ENCODE results near the gene OR6B2.

OR6B2 gene

GRCh38 chr2:240030379-240031094 lies at the start of gene OR6B2:
Gene OR6B2 (minus strand): TSS chr2:240030429. CDS start chr2:240030429, 0 bp downstream.
- H3K9ac ChIP-seq (ENCODE audit: low read length in 2 of 2): no peak within 1 kb of the TSS
- H3K27ac ChIP-seq (ENCODE audit: low read length): no peak within 1 kb of the TSS
- H3K4me3 ChIP-seq (ENCODE audit: low read length in 2 of 2): no peak within 1 kb of the TSS
- H3K27me3 ChIP-seq (ENCODE audit: control insufficient read depth in 1 of 2, insufficient read depth in 2 of 2, low read length in 2 of 2): peaks cover 2 to 3% of the 10 kb centered on the region in 2 donors
- no peaks in the 10 kb centered on the region for H3K36me3 ChIP-seq (ENCODE audit: control insufficient read depth in 2 of 2, insufficient read depth in 2 of 2, low read length in 2 of 2)
- no peaks in the 10 kb centered on the region for H3K4me1 ChIP-seq (ENCODE audit: control insufficient read depth, insufficient read depth, low read length)
- peaks cover 0 to 4% of the 10 kb centered on the region in 2 donors for H3K9me3 ChIP-seq (ENCODE audit: control insufficient read depth in 2 of 2, low read length in 2 of 2)

- Histone ChIP-seq H3K9me3 (ENCODE audit: control insufficient read depth in 2 of 2, low read length in 2 of 2) (peaks cover 6 to 8% of the 10 kb centered on the region in 2 donors), H3K9ac (ENCODE audit: low read length in 2 of 2) (no peak overlapping the region), H3K4me1 (ENCODE audit: control insufficient read depth, insufficient read depth, low read length) (no peaks in the 10 kb centered on the region)
Measured at GRCh38 chr2:240078631-240079030, 48.4 kb upstream of the OR6B2 start.

GRCh38 chr2:240077442-240077841 lies 47.2 kb upstream of the OR6B2 start:
- Histone ChIP-seq H3K27me3 (ENCODE audit: control insufficient read depth in 1 of 2, insufficient read depth in 2 of 2, low read length in 2 of 2) (no peaks in the 10 kb centered on the region), H3K4me3 (ENCODE audit: low read length in 2 of 2) (no peak overlapping the region), H3K4me1 (ENCODE audit: control insufficient read depth, insufficient read depth, low read length) (no peaks in the 10 kb centered on the region), H3K9me3 (ENCODE audit: control insufficient read depth in 2 of 2, low read length in 2 of 2) (peaks cover 6 to 8% of the 10 kb centered on the region in 2 donors), H3K36me3 (ENCODE audit: control insufficient read depth in 2 of 2, insufficient read depth in 2 of 2, low read length in 2 of 2) (no peaks in the 10 kb centered on the region), H3K9ac (ENCODE audit: low read length in 2 of 2) (no peak overlapping the region), H3K27ac (ENCODE audit: low read length) (no peak overlapping the region)

More at GRCh38 chr2:240078631-240079030, 48.4 kb upstream of the OR6B2 start:
- H3K27ac ChIP-seq (ENCODE audit: low read length): no peak overlapping the region
- H3K36me3 ChIP-seq (ENCODE audit: control insufficient read depth in 2 of 2, insufficient read depth in 2 of 2, low read length in 2 of 2): no peaks in the 10 kb centered on the region
- no peaks in the 10 kb centered on the region for H3K27me3 ChIP-seq (ENCODE audit: control insufficient read depth in 1 of 2, insufficient read depth in 2 of 2, low read length in 2 of 2)
- no peak overlapping the region for H3K4me3 ChIP-seq (ENCODE audit: low read length in 2 of 2)

GRCh38 chr2:240074545-240074944 lies 44.3 kb upstream of the OR6B2 start:
- Histone ChIP-seq H3K27me3 (ENCODE audit: control insufficient read depth in 1 of 2, insufficient read depth in 2 of 2, low read length in 2 of 2) (no peaks in the 10 kb centered on the region), H3K4me1 (ENCODE audit: control insufficient read depth, insufficient read depth, low read length) (no peaks in the 10 kb centered on the region), H3K27ac (ENCODE audit: low read length) (no peak overlapping the region), H3K9me3 (ENCODE audit: control insufficient read depth in 2 of 2, low read length in 2 of 2) (peaks cover 6 to 8% of the 10 kb centered on the region in 2 donors), H3K4me3 (ENCODE audit: low read length in 2 of 2) (no peak overlapping the region), H3K9ac (ENCODE audit: low read length in 2 of 2) (no peak overlapping the region), H3K36me3 (ENCODE audit: control insufficient read depth in 2 of 2, insufficient read depth in 2 of 2, low read length in 2 of 2) (no peaks in the 10 kb centered on the region)

- Histone ChIP-seq H3K4me1 (ENCODE audit: control insufficient read depth, insufficient read depth, low read length) (no peaks in the 10 kb centered on the region), H3K9me3 (ENCODE audit: control insufficient read depth in 2 of 2, low read length in 2 of 2) (peaks cover 0 to 2% of the 10 kb centered on the region in 2 donors), H3K27me3 (ENCODE audit: control insufficient read depth in 1 of 2, insufficient read depth in 2 of 2, low read length in 2 of 2) (no peaks in the 10 kb centered on the region), H3K4me3 (ENCODE audit: low read length in 2 of 2) (no peak overlapping the region), H3K9ac (ENCODE audit: low read length in 2 of 2) (no peak overlapping the region), H3K36me3 (ENCODE audit: control insufficient read depth in 2 of 2, insufficient read depth in 2 of 2, low read length in 2 of 2) (no peaks in the 10 kb centered on the region), H3K27ac (ENCODE audit: low read length) (no peak overlapping the region)
Measured at GRCh38 chr2:240070907-240071306, 40.7 kb upstream of the OR6B2 start.

GRCh38 chr2:240069829-240070228 lies 39.6 kb upstream of the OR6B2 start:
- Histone ChIP-seq H3K9ac (ENCODE audit: low read length in 2 of 2) (no peak overlapping the region), H3K4me1 (ENCODE audit: control insufficient read depth, insufficient read depth, low read length) (no peaks in the 10 kb centered on the region), H3K4me3 (ENCODE audit: low read length in 2 of 2) (no peak overlapping the region), H3K27ac (ENCODE audit: low read length) (no peak overlapping the region), H3K36me3 (ENCODE audit: control insufficient read depth in 2 of 2, insufficient read depth in 2 of 2, low read length in 2 of 2) (no peaks in the 10 kb centered on the region), H3K9me3 (ENCODE audit: control insufficient read depth in 2 of 2, low read length in 2 of 2) (no peaks in the 10 kb centered on the region), H3K27me3 (ENCODE audit: control insufficient read depth in 1 of 2, insufficient read depth in 2 of 2, low read length in 2 of 2) (no peaks in the 10 kb centered on the region)

GRCh38 chr2:240068193-240068592 lies 38.0 kb upstream of the OR6B2 start:
- Histone ChIP-seq H3K36me3 (ENCODE audit: control insufficient read depth in 2 of 2, insufficient read depth in 2 of 2, low read length in 2 of 2) (no peaks in the 10 kb centered on the region), H3K4me1 (ENCODE audit: control insufficient read depth, insufficient read depth, low read length) (no peaks in the 10 kb centered on the region), H3K9me3 (ENCODE audit: control insufficient read depth in 2 of 2, low read length in 2 of 2) (no peaks in the 10 kb centered on the region), H3K9ac (ENCODE audit: low read length in 2 of 2) (no peak overlapping the region), H3K4me3 (ENCODE audit: low read length in 2 of 2) (no peak overlapping the region), H3K27ac (ENCODE audit: low read length) (no peak overlapping the region), H3K27me3 (ENCODE audit: control insufficient read depth in 1 of 2, insufficient read depth in 2 of 2, low read length in 2 of 2) (no peaks in the 10 kb centered on the region)

GRCh38 chr2:240066489-240066888 lies 36.3 kb upstream of the OR6B2 start:
- H3K27me3 ChIP-seq (ENCODE audit: control insufficient read depth in 1 of 2, insufficient read depth in 2 of 2, low read length in 2 of 2): no peaks in the 10 kb centered on the region
- no peak overlapping the region for H3K27ac ChIP-seq (ENCODE audit: low read length)
- H3K4me1 ChIP-seq (ENCODE audit: control insufficient read depth, insufficient read depth, low read length): no peaks in the 10 kb centered on the region
- H3K36me3 ChIP-seq (ENCODE audit: control insufficient read depth in 2 of 2, insufficient read depth in 2 of 2, low read length in 2 of 2): no peaks in the 10 kb centered on the region
- H3K9me3 ChIP-seq (ENCODE audit: control insufficient read depth in 2 of 2, low read length in 2 of 2): no peaks in the 10 kb centered on the region
- no peak overlapping the region for H3K4me3 ChIP-seq (ENCODE audit: low read length in 2 of 2)
- no peak overlapping the region for H3K9ac ChIP-seq (ENCODE audit: low read length in 2 of 2)

GRCh38 chr2:240064898-240065297 lies 34.7 kb upstream of the OR6B2 start:
- peaks cover 0 to 6% of the 10 kb centered on the region in 2 donors for H3K27me3 ChIP-seq (ENCODE audit: control insufficient read depth in 1 of 2, insufficient read depth in 2 of 2, low read length in 2 of 2)
- H3K9me3 ChIP-seq (ENCODE audit: control insufficient read depth in 2 of 2, low read length in 2 of 2): no peaks in the 10 kb centered on the region
- no peak overlapping the region for H3K4me3 ChIP-seq (ENCODE audit: low read length in 2 of 2)
- H3K9ac ChIP-seq (ENCODE audit: low read length in 2 of 2): no peak overlapping the region
- no peak overlapping the region for H3K27ac ChIP-seq (ENCODE audit: low read length)
- no peaks in the 10 kb centered on the region for H3K36me3 ChIP-seq (ENCODE audit: control insufficient read depth in 2 of 2, insufficient read depth in 2 of 2, low read length in 2 of 2)
- H3K4me1 ChIP-seq (ENCODE audit: control insufficient read depth, insufficient read depth, low read length): no peaks in the 10 kb centered on the region

- H3K4me3 ChIP-seq (ENCODE audit: low read length in 2 of 2): no peak overlapping the region
- no peaks in the 10 kb centered on the region for H3K36me3 ChIP-seq (ENCODE audit: control insufficient read depth in 2 of 2, insufficient read depth in 2 of 2, low read length in 2 of 2)
- no peak overlapping the region for H3K27ac ChIP-seq (ENCODE audit: low read length)
- no peaks in the 10 kb centered on the region for H3K4me1 ChIP-seq (ENCODE audit: control insufficient read depth, insufficient read depth, low read length)
- peaks cover 1 to 13% of the 10 kb centered on the region in 2 donors for H3K27me3 ChIP-seq (ENCODE audit: control insufficient read depth in 1 of 2, insufficient read depth in 2 of 2, low read length in 2 of 2)
- H3K9me3 ChIP-seq (ENCODE audit: control insufficient read depth in 2 of 2, low read length in 2 of 2): no peaks in the 10 kb centered on the region
- no peak overlapping the region for H3K9ac ChIP-seq (ENCODE audit: low read length in 2 of 2)
Measured at GRCh38 chr2:240060977-240061591, 30.9 kb upstream of the OR6B2 start.

GRCh38 chr2:240056678-240057077 lies 26.4 kb upstream of the OR6B2 start:
- Histone ChIP-seq H3K4me3 (ENCODE audit: low read length in 2 of 2) (no peak overlapping the region), H3K9ac (ENCODE audit: low read length in 2 of 2) (no peak overlapping the region), H3K27ac (ENCODE audit: low read length) (no peak overlapping the region), H3K4me1 (ENCODE audit: control insufficient read depth, insufficient read depth, low read length) (no peaks in the 10 kb centered on the region), H3K36me3 (ENCODE audit: control insufficient read depth in 2 of 2, insufficient read depth in 2 of 2, low read length in 2 of 2) (no peaks in the 10 kb centered on the region), H3K9me3 (ENCODE audit: control insufficient read depth in 2 of 2, low read length in 2 of 2) (no peaks in the 10 kb centered on the region), H3K27me3 (ENCODE audit: control insufficient read depth in 1 of 2, insufficient read depth in 2 of 2, low read length in 2 of 2) (peaks cover 20 to 37% of the 10 kb centered on the region in 2 donors)

Data from stomach smooth muscle (tissue), 2 donors.